ENCODE measurements around the gene RPA3.

- no peak for TF ChIP-seq CTCF (IDR thresholded peaks at IDR 0.05)
- no peak for TF ChIP-seq POLR2A (IDR thresholded peaks at IDR 0.05)
These were observed 79.0 kb downstream of the RPA3 start for GRCh38 chr7:7639421-7639820.
